HepG2 (cell line): ENCODE measurements around the gene ZFYVE27. TPM values are rescaled to one million over a fixed set of nuclear protein-coding genes. Genes with fewer than 3 reads are reported as not detected.

Source experiments
- AKAP8 ChIP-seq: sonication (generic); formaldehyde crosslinking; IDR thresholded peaks from 2 replicates; pipeline ENCODE4 v1.5.1; 2020; ENCODE audit warnings: mild to moderate bottlenecking, missing genetic modification reagents
- CREB1 ChIP-seq, 2 experiments: fragments of 450-650 bp in 1 of 2; IDR thresholded peaks; 2 replicates each; pipeline ENCODE4 v1.6.1; 2016 to 2017; ENCODE audit warnings: control low read depth in 1 of 2, mild to moderate bottlenecking in 1 of 2, missing compliant biosample characterization in 1 of 2, missing genetic modification characterization in 1 of 2
- DBP ChIP-seq: sonication (generic); formaldehyde crosslinking; IDR thresholded peaks from 2 replicates; pipeline ENCODE4 v1.4.0; 2020; ENCODE audit warnings: missing genetic modification reagents; ENCODE audit errors: not compliant biosample characterization
- HHEX ChIP-seq: IDR thresholded peaks from 2 replicates; pipeline ENCODE4 v1.6.1; 2016; ENCODE audit warnings: control low read depth
- HMG20B ChIP-seq: conservative IDR thresholded peaks from 2 replicates; pipeline ENCODE4 v1.6.1; 2016; ENCODE audit warnings: missing genetic modification reagents, missing compliant biosample characterization
- MED1 ChIP-seq: sonication (generic); formaldehyde crosslinking; IDR thresholded peaks from 2 replicates; pipeline ENCODE4 v1.4.0; 2020; ENCODE audit warnings: missing genetic modification reagents
- NKX3-1 ChIP-seq: sonication (generic); formaldehyde crosslinking; IDR thresholded peaks from 2 replicates; pipeline ENCODE4 v1.5.0; 2020; ENCODE audit warnings: missing genetic modification reagents
- SMAD1 ChIP-seq: sonication (generic); formaldehyde crosslinking; IDR thresholded peaks from 2 replicates; pipeline ENCODE4 v1.4.0; 2020; ENCODE audit warnings: missing genetic modification reagents, low read depth, mild to moderate bottlenecking, borderline replicate concordance
- TMF1 ChIP-seq: sonication (generic); formaldehyde crosslinking; IDR thresholded peaks from 2 replicates; pipeline ENCODE4 v1.8.1; 2022; ENCODE audit warnings: low read depth, missing genetic modification reagents
- ZNF335 ChIP-seq: sonication (generic); formaldehyde crosslinking; IDR thresholded peaks from 2 replicates; pipeline ENCODE4 v1.4.0; 2020; ENCODE audit warnings: missing genetic modification reagents
- ZNF430 ChIP-seq: sonication (generic); formaldehyde crosslinking; IDR thresholded peaks from 2 replicates; pipeline ENCODE4 v1.9.0; 2021; ENCODE audit warnings: mild to moderate bottlenecking, missing genetic modification reagents
- ZNF550 ChIP-seq: sonication (generic); formaldehyde crosslinking; IDR thresholded peaks from 2 replicates; pipeline ENCODE4 v1.4.0; 2020; ENCODE audit warnings: mild to moderate bottlenecking, missing genetic modification reagents, borderline replicate concordance
- ZNF652 ChIP-seq: IDR thresholded peaks from 2 replicates; pipeline ENCODE4 v1.6.1; 2016; ENCODE audit warnings: low read depth, borderline replicate concordance
- ZNF800 ChIP-seq: sonication (generic); formaldehyde crosslinking; IDR thresholded peaks from 2 replicates; pipeline ENCODE4 v1.4.0; 2020; ENCODE audit warnings: missing genetic modification reagents
- polyA plus RNA-seq, 8 experiments: library from polyadenylated mRNA; depleted of rRNA in 3 of 8; stranded (reverse) in 7 of 8; unstranded in 1 of 8; fragments of >200 nt; fragmentation: Illumina TruSeq in 4 of 8; extraction: Trizol in 4 of 8; gene quantifications; 2 replicates each; pipeline versions ENCODE4 v1.2.1 to v1.2.3, GENCODE V29; 2011 to 2016; ENCODE audit warnings: low read depth in 4 of 8, missing spikeins in 1 of 8, mixed read lengths in 1 of 8; ENCODE audit not compliant: insufficient read depth in 1 of 8
- total RNA-seq, 5 experiments: library from RNA; depleted of rRNA; stranded (reverse); fragments of >200 nt; fragmentation: Illumina TruSeq; extraction: Trizol; gene quantifications; 2 replicates each; pipeline ENCODE4 v1.2.3, GENCODE V29; 2016; ENCODE audit warnings: low read depth in 1 of 5
- TF ChIP-seq, protein P1 (sequence below): sonication (generic); formaldehyde crosslinking; IDR thresholded peaks from 2 replicates; pipeline ENCODE4 v1.4.0; 2020; ENCODE audit warnings: mild to moderate bottlenecking, missing genetic modification reagents, borderline replicate concordance
- TF ChIP-seq, protein P2 (sequence below): IDR thresholded peaks from 2 replicates; pipeline ENCODE4 v1.6.1; 2018; ENCODE audit warnings: missing genetic modification reagents, mild to moderate bottlenecking, missing compliant biosample characterization
- TF ChIP-seq, protein P3 (sequence below): sonication (generic); formaldehyde crosslinking; IDR thresholded peaks from 2 replicates; pipeline ENCODE4 v1.8.0; 2022; ENCODE audit warnings: mild to moderate bottlenecking, missing genetic modification reagents

ZFYVE27 gene
- total and polyA plus RNA-seq, 2 of the 13 experiments (the other 11 are each of a cell fraction or from before 2014, with no cell fraction given) = 19.7 to 20.5 TPM

- TF ChIP-seq, protein P1, sequence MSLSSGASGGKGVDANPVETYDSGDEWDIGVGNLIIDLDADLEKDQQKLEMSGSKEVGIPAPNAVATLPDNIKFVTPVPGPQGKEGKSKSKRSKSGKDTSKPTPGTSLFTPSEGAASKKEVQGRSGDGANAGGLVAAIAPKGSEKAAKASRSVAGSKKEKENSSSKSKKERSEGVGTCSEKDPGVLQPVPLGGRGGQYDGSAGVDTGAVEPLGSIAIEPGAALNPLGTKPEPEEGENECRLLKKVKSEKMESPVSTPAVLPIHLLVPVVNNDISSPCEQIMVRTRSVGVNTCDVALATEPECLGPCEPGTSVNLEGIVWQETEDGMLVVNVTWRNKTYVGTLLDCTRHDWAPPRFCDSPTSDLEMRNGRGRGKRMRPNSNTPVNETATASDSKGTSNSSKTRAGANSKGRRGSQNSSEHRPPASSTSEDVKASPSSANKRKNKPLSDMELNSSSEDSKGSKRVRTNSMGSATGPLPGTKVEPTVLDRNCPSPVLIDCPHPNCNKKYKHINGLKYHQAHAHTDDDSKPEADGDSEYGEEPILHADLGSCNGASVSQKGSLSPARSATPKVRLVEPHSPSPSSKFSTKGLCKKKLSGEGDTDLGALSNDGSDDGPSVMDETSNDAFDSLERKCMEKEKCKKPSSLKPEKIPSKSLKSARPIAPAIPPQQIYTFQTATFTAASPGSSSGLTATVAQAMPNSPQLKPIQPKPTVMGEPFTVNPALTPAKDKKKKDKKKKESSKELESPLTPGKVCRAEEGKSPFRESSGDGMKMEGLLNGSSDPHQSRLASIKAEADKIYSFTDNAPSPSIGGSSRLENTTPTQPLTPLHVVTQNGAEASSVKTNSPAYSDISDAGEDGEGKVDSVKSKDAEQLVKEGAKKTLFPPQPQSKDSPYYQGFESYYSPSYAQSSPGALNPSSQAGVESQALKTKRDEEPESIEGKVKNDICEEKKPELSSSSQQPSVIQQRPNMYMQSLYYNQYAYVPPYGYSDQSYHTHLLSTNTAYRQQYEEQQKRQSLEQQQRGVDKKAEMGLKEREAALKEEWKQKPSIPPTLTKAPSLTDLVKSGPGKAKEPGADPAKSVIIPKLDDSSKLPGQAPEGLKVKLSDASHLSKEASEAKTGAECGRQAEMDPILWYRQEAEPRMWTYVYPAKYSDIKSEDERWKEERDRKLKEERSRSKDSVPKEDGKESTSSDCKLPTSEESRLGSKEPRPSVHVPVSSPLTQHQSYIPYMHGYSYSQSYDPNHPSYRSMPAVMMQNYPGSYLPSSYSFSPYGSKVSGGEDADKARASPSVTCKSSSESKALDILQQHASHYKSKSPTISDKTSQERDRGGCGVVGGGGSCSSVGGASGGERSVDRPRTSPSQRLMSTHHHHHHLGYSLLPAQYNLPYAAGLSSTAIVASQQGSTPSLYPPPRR (CRISPR knock-in tag) = peak; percentile 50; the same call in 1 of the 2 replicates
- peak; percentile 93 for TF ChIP-seq ZNF800 (CRISPR knock-in tag)
- TF ChIP-seq ZNF335 (CRISPR knock-in tag) = peak; percentile 91; the same call in 1 of the 2 replicates
- no peak for TF ChIP-seq HHEX (CRISPR knock-in tag)
- TF ChIP-seq, protein P2, sequence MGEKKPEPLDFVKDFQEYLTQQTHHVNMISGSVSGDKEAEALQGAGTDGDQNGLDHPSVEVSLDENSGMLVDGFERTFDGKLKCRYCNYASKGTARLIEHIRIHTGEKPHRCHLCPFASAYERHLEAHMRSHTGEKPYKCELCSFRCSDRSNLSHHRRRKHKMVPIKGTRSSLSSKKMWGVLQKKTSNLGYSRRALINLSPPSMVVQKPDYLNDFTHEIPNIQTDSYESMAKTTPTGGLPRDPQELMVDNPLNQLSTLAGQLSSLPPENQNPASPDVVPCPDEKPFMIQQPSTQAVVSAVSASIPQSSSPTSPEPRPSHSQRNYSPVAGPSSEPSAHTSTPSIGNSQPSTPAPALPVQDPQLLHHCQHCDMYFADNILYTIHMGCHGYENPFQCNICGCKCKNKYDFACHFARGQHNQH (CRISPR knock-in tag) = peak; percentile 80
- 0 out of 2 replicates have a peak, but pooled peaks have one; percentile 9 for TF ChIP-seq ZNF652 (CRISPR knock-in tag)
- peak; percentile 95 for TF ChIP-seq DBP
- TF ChIP-seq CREB1 (IDR thresholded peaks at IDR 0.05) = peak; percentile 100
- TF ChIP-seq CREB1 (CRISPR knock-in tag; IDR thresholded peaks at IDR 0.05) = peak; percentile 88
- TF ChIP-seq MED1 = peak; percentile 66
- peak; percentile 91 for TF ChIP-seq ZNF430 (CRISPR knock-in tag)
- TF ChIP-seq, protein P3, sequence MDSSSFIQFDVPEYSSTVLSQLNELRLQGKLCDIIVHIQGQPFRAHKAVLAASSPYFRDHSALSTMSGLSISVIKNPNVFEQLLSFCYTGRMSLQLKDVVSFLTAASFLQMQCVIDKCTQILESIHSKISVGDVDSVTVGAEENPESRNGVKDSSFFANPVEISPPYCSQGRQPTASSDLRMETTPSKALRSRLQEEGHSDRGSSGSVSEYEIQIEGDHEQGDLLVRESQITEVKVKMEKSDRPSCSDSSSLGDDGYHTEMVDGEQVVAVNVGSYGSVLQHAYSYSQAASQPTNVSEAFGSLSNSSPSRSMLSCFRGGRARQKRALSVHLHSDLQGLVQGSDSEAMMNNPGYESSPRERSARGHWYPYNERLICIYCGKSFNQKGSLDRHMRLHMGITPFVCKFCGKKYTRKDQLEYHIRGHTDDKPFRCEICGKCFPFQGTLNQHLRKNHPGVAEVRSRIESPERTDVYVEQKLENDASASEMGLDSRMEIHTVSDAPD (CRISPR knock-in tag) = peak; percentile 88
- peak; percentile 87 for TF ChIP-seq HMG20B (CRISPR knock-in tag)
- peak; percentile 99 for TF ChIP-seq NKX3-1
- 0 out of 2 replicates have a peak, but pooled peaks have one; percentile 13 for TF ChIP-seq ZNF550
- TF ChIP-seq AKAP8 = no peak
- TF ChIP-seq TMF1 (CRISPR knock-in tag) = peak; percentile 100
- TF ChIP-seq SMAD1 (CRISPR knock-in tag) = peak; percentile 95; the same call in 1 of the 2 replicates
Measured at GRCh38 chr10:97736902-97737769, at the start of gene ZFYVE27 (continued).
